KOPT-K1 (cell line): ENCODE data around the gene TMEM39B.
"Not testable (repeated sequence)": the region's sequence is repeated elsewhere in the genome, so short reads cannot be mapped to it uniquely, and the experiment has no call there.

ENCODE experiments used
- H3K27ac ChIP-seq: fragments of 200-600 bp; sonication (generic); 2 replicates; pipeline ENCODE4 v1.5.1; 2016; ENCODE audit warnings: antibody characterized with exemption, mild to moderate bottlenecking, low read depth, low read length; ENCODE audit not compliant: poor library complexity, severe bottlenecking
- H3K36me3 ChIP-seq: fragments of 200-600 bp; sonication (generic); 2 replicates; pipeline ENCODE4 v1.5.1; 2017; ENCODE audit warnings: antibody characterized with exemption, mild to moderate bottlenecking, low read length, moderate library complexity; ENCODE audit not compliant: insufficient read depth
- H3K9me3 ChIP-seq: fragments of 200-600 bp; sonication (generic); 2 replicates; pipeline ENCODE4 v1.5.1; 2017; ENCODE audit warnings: antibody characterized with exemption, low read length, mild to moderate bottlenecking; ENCODE audit not compliant: insufficient read depth, poor library complexity, severe bottlenecking

TMEM39B gene

GRCh38 chr1:32115496-32115895 lies 42.8 kb downstream of the TMEM39B start:
- Histone ChIP-seq H3K36me3 (peaks cover 16% of the 10 kb centered on the region), H3K27ac (no peak overlapping the region), H3K9me3 (no peaks in the 10 kb centered on the region)

GRCh38 chr1:32116531-32116930 lies 43.8 kb downstream of the TMEM39B start:
- Histone ChIP-seq H3K9me3 (no peaks in the 10 kb centered on the region), H3K27ac (no peak overlapping the region), H3K36me3 (peaks cover 14% of the 10 kb centered on the region)

GRCh38 chr1:32122151-32122550 lies 49.4 kb downstream of the TMEM39B start:
- Histone ChIP-seq H3K27ac (no peak overlapping the region), H3K9me3 (no peaks in the 10 kb centered on the region), H3K36me3 (no peaks in the 10 kb centered on the region)

GRCh38 chr1:32123361-32123760 lies 50.6 kb downstream of the TMEM39B start:
- H3K9me3 ChIP-seq, H3K27ac ChIP-seq, H3K36me3 ChIP-seq: not testable (repeated sequence)

GRCh38 chr1:32125313-32125712 lies 52.6 kb downstream of the TMEM39B start:
- H3K9me3 ChIP-seq = no peaks in the 10 kb centered on the region
- H3K27ac ChIP-seq = no peak overlapping the region
- 0 out of 2 replicates have a peak, but pooled peaks cover 7% of the 10 kb centered on the region for H3K36me3 ChIP-seq

- no peak overlapping the region for H3K27ac ChIP-seq
- H3K36me3 ChIP-seq = peaks cover 10% of the 10 kb centered on the region; the same call in 1 of the 2 replicates
These were observed 54.0 kb downstream of the TMEM39B start for GRCh38 chr1:32126770-32127169.

GRCh38 chr1:32127409-32128198 lies 54.9 kb downstream of the TMEM39B start:
- H3K27ac ChIP-seq = no peak overlapping the region
- peaks cover 16% of the 10 kb centered on the region; the same call in 1 of the 2 replicates for H3K36me3 ChIP-seq
- no peaks in the 10 kb centered on the region for H3K9me3 ChIP-seq

More at GRCh38 chr1:32126770-32127169, 54.0 kb downstream of the TMEM39B start:
- no peaks in the 10 kb centered on the region for H3K9me3 ChIP-seq

GRCh38 chr1:32128479-32128878 lies 55.7 kb downstream of the TMEM39B start:
- H3K36me3 ChIP-seq = peaks cover 18% of the 10 kb centered on the region; the same call in 1 of the 2 replicates
- H3K9me3 ChIP-seq = no peaks in the 10 kb centered on the region
- H3K27ac ChIP-seq = no peak overlapping the region

- peaks cover 21% of the 10 kb centered on the region; the same call in 1 of the 2 replicates for H3K36me3 ChIP-seq
- H3K9me3 ChIP-seq = no peaks in the 10 kb centered on the region
- no peak overlapping the region for H3K27ac ChIP-seq
These were observed 56.2 kb downstream of the TMEM39B start for GRCh38 chr1:32128964-32129363.

GRCh38 chr1:32133950-32134280 lies 61.2 kb downstream of the TMEM39B start:
- not testable (repeated sequence) for H3K9me3 ChIP-seq, H3K27ac ChIP-seq
- peaks cover 25% of the 10 kb centered on the region; the same call in 1 of the 2 replicates for H3K36me3 ChIP-seq

GRCh38 chr1:32137111-32137510 lies 64.4 kb downstream of the TMEM39B start:
- H3K36me3 ChIP-seq = 0 out of 2 replicates have a peak, but pooled peaks cover 13% of the 10 kb centered on the region
- no peaks in the 10 kb centered on the region for H3K9me3 ChIP-seq
- no peak overlapping the region for H3K27ac ChIP-seq

- Histone ChIP-seq H3K36me3 (0 out of 2 replicates have a peak, but pooled peaks cover 4% of the 10 kb centered on the region), H3K27ac (no peak overlapping the region), H3K9me3 (no peaks in the 10 kb centered on the region)
These were observed 66.2 kb downstream of the TMEM39B start for GRCh38 chr1:32138965-32139364.

GRCh38 chr1:32142446-32143301 lies 69.9 kb downstream of the TMEM39B start:
- Histone ChIP-seq H3K27ac (no peak overlapping the region), H3K36me3 (peaks cover 9% of the 10 kb centered on the region; the same call in 1 of the 2 replicates), H3K9me3 (peaks cover 5% of the 10 kb centered on the region)

- H3K27ac ChIP-seq = not testable (repeated sequence)
- H3K36me3 ChIP-seq = peaks cover 15% of the 10 kb centered on the region
- H3K9me3 ChIP-seq = peaks cover 12% of the 10 kb centered on the region
These were observed 70.6 kb downstream of the TMEM39B start for GRCh38 chr1:32143302-32143695.

- Histone ChIP-seq H3K9me3 (peaks cover 18% of the 10 kb centered on the region), H3K27ac (no peak overlapping the region), H3K36me3 (peaks cover 22% of the 10 kb centered on the region)
These were observed 71.3 kb downstream of the TMEM39B start for GRCh38 chr1:32144033-32144432.
